ENCODE data around the gene APC.

The APC gene

DNA sequence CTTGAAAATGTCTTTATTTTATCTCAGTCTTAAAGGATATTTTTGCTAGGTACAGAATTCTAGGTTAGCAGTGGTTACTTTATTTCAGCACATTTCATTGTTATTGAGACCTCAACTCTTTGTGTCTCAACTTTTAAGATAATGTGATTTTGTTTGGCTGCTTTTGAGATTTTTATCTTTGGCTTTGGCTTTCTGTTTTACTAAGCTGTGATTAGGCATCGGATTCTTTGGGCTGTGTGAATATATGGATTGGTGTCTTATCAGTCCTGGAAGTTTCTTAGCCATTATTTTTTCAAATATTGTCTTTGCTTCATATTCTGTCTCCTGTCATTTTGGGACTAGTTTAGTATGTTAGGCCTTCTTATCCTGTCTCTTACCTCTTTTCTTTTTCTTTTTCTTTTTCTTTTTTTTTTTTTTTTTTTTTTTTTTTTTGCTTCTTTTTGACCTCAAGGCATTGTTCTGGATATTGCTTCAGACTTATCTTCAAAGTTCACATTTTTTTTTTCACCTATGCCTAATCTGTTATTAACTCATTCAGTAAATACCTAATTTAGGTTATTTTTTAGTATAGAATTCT lies 20.1 kb upstream of the APC start:
- no peak for DNase-seq

DNA sequence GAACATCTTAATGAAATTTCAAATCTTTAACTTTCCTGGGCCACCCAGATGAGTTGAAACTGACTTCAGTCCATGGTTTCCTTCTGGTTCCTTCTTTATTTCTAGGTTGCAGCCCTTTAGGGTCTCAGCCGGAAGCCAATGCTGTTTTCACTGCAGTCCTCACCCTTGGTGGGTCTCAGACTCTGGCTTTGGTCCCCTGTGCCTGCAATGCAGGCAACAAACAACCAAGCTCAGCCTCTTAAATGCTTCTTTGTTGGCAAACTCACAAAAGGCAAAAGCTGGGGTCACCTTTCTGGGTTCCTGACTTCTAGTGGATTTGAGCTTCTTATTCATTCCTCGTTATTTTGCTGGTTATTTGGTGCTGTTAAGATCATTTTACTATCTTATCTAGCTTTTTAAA lies 19.3 kb upstream of the APC start:
- DNase-seq: no peak

DNA sequence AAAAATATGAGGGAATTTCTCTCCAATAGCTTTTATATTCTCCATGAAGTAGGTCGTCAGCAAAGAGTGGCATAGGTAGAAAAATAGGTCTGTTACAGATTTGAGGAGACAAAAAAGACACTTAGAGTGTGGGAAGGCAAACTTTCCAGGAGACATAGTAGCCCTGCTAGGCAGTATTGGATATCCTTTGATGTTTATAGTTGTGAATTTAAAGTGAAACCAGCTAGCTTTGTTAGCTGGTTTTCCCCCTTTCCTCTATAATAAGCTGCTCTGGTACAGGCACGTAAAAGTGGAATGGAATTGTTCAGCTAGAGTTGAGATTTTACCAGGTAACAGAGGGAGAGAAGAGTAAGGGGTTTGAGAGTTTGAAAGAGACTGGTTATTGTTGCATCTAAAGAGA lies 17.1 kb upstream of the APC start:
- no peak for DNase-seq

DNA sequence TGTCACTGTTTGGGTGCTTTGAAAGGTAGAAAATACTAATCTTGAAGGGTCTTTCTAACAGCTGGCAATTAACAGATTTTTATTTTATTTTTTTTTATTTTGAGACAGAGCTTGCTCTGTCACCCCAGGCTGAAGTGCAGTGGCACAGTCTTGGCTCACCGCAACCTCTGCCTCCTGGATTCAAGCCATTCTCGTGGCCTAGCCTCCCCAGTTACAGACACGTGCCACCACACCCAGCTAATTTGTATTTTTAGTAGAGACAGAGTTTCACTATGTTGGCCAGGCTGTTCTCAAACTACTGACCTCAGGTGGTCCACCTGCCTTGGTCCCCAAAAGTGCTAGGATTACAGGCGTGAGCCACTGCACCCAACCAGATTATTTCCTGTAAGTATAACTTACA lies 12.8 kb upstream of the APC start:
- DNase-seq: no peak

DNA sequence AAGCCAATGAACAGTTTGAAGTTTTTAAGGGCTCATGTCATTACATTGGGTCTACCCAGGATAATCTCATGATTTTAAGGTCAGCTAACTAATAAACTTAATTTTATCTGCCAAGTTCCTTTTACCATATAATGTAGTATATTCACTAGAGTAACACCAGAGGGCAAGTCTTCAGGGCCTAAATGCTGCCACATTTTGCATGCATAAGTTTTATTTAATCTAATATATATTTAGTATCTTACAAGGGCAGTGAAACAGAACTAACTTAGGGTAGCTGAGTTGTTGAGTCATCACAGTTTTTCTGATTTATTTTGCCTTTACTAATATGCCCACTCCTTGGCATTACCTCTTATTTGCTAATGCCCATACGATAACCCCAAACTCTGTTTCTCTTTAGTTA lies 8.1 kb upstream of the APC start:
- no peak for DNase-seq

DNA sequence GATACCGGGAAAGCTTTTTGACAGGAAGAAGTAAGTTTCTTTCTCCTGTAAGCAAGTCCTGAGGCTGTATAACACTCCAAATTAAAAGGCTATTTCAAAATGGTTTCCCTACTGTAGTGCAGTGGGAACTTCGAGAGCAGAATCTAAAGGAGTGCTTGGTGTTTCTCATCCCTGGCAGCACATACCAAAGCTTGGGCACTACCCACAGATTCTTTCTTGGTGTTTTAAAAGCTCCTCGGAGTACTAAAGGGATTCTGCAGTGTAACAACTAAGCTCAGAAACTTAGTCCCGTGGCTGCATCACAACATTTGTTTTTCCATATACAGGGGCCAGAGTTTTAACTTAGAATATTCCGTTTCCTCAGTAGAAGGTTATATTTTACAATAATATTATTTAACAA lies 5.6 kb upstream of the APC start:
- no peak for DNase-seq

DNA sequence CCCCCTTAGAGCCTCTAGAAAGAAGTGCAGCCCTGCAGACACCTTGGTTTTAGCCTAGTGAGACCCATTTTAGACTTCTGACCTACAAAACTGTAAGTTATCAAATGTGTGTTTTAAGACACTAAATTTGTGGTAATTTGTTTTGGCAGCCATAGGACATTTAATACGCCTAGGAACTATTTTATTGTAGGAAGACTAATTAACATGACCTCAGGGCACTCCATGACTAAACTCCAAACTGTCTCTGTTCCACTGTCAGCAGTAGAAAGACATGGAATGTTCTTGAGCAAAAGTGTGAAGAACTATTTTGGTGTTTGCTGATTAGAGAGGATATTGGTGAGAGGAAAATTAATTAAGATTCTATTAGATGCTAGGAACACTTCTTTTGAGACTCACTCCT lies 4.1 kb upstream of the APC start:
- no peak for DNase-seq

DNA sequence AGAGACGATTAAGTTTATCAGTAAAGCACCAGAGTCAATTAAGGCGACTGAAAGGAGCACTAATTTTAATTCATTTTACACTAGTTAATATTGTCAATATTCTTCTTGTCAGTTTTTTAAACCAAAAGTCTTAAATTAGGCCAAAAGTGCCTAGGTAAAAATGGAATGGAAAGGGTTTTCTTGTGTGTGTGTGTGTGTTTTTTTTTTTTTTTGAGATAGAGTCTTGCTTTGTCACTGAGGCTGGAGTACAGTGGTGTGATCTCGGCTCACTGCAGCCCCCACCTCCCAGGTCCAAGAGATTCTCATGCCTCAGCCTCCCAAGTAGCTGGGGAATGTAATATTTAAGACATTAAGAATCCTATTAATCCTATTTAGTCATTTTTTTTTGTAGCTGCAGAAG lies 3.1 kb upstream of the APC start:
- DNase-seq: no peak

DNA sequence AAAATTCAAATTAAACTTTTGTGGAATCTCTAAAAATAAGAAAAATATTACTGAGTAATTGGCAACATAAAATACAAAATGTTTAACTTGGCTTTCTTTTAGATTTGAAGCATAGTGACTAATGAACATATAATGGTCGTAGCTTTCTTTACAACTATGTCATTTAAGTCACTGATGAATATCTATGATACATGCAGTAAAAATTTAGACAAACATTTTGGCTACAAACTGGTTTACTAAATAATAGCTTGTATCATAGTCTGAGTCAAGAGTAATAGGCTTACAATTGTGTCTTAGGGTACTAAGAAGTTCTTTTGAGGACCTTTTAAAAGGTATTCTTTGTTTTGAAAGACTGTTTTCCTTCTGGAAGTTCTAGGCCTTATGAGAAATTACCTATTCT lies 2.0 kb upstream of the APC start:
- no peak for DNase-seq

DNA sequence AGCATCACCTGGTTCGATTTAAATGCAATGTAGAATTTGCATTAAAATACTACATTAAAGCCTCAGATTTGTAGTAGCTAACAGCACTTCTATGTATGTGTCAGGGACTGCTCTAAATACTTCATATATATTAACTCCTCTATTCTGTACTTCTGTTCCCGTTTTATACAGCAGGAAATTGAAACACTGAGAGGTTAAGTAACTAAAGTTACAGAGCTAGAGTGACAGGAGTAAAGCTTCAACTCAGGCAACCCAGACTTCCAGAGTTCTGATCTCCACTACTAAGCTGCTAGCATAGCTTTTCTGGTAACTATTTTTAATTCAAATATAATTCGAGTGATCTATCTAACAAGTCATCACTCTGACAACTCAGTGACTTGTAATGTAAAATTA lies 619 bp upstream of the APC start:
- no peak for DNase-seq

DNA sequence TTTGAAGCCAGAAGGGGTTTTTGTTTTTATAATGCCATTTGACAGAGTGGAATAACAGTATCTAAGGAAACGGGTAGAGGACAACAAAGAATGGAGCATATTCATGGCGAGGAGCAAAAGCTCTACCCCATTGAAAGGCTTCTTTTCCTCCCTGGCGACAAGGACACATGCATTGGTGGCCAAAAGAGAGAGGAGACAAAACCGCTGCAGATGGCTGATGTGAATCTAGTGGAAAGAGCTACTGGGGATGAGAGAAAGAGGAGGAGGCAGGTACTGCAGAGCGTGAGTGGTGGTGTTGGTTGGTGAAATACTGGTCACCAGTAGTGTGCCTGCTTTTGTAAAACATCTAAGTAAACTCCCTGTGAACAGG lies 491 bp downstream of the APC start:
- DNase-seq: no peak

DNA sequence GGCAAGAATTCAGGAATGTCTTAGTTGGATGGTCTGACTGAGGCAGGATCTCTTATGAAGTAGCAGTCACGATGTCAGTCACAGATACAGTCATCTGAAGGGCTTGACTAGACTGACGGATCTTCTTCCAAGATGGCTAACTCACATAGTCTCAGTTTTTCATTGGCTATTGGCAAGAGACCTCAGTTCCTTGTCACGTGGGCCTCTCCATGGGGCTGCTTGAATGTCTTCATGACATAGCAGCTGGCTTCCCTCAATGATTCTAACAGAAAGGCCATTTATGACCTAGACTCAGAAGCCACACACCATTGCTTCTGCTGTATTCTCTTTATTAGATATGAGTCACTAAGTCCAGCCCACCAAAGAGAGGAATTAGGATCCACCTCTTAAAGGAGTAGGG lies 4.7 kb downstream of the APC start:
- DNase-seq: no peak

DNA sequence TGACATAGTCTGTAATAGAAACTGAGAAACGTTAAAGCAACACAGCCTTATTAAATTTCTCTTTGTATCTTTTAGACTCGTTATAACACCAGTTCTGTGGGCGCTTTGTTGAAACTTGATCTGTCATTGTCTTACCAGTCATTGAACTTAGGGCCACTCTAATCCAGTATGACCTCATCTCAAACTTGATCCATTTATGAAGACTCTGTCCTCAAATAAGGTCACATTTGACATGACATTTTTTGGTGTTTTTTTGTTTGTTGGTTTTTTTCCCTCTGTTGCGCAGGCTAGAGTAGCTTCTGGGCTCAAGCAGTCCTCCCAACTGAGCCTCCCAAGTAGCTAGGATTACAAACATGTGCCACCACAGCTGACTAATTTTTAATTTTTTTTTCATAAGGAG lies 5.9 kb downstream of the APC start:
- no peak for DNase-seq

DNA sequence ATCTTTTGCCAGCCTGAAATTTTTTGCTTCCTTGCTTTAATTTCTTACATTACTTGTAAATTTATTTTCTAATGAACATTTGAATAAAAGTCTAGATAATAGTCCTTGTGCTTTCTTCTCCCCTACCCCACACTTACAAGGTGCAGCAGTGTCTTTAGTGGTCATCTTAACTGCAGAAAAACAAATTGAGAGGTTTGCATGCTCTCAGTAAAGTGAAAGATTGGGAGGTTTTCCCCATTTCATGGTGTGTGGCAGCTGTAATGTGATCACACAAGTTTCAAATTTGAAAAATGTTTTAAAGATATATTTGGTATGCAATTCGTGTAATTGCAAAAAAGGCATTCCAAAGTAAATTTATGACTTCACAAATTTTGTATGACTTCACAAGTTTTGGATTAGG lies 14.7 kb downstream of the APC start:
- no peak for DNase-seq

DNA sequence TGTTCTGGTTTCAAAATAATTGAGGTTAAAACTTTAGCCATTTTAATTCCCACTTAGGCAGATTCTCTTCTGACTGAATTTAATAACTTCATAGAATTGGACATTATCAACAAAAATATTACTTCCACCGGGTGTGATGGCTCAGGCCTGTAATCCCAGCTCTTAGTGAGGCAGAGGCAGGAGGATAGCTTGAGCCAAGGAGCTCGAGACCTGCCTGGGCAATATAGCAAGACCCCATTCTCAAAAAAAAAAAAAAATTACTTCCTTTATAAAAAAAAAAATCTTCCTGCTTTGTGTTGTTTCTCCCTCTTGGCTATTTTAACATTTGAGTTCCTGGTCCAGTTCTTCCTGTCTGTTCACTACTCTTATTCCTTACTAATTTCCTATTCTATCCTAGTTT lies 18.0 kb downstream of the APC start:
- no peak for DNase-seq

DNA sequence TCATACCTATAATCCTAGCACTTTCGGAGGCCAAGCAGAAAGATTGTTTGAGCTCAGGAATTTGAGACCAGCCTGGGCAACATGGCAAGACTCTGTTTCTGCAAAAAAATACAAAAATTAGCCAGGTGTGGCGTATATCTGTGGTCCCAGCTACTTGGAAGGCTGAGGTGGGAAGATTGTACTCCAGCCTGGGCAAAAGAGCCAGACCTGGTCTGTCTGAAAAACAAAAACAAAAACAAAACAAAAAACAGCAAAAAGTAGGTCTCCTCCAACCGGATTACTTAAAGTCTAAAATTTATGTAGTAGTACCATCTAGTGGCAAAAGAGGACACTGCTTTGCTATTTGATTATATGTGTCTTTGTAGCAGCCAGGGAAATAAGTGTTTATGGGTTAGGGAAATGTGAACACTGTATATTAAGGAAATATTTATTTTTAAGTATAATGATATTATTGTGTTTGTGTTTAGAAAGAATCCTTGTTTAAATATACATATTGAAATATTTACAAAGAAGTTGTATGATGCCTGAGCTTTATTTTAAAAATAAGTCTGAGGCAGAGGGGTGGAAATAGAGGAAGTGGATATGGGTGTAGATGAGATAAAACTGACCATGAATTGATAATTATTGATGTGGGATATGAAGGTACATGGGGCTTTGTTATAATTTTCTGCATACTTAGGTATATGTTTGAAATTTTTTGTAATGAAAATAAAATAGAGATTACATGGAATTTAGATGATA lies 20.0 kb downstream of the APC start:
- no peak for DNase-seq

DNA sequence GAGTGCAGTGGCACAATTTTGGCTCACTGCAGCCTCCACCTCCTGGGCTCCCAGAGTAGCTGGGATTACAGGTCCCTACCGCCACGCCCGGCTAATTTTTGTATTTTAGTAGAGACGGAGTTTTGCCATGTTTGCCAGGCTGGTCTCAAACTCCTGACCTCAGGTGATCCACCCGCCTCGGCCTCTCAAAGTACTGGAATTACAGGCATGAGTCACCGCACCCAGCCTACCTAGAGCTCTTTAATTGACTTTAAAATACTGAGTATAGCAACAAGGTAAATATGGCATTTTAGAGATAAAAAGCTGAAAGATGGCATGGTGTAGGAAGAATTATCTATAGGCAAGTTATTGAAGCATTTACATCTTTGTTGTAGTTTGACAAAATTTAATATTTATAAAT lies 21.0 kb downstream of the APC start:
- no peak for DNase-seq

DNA sequence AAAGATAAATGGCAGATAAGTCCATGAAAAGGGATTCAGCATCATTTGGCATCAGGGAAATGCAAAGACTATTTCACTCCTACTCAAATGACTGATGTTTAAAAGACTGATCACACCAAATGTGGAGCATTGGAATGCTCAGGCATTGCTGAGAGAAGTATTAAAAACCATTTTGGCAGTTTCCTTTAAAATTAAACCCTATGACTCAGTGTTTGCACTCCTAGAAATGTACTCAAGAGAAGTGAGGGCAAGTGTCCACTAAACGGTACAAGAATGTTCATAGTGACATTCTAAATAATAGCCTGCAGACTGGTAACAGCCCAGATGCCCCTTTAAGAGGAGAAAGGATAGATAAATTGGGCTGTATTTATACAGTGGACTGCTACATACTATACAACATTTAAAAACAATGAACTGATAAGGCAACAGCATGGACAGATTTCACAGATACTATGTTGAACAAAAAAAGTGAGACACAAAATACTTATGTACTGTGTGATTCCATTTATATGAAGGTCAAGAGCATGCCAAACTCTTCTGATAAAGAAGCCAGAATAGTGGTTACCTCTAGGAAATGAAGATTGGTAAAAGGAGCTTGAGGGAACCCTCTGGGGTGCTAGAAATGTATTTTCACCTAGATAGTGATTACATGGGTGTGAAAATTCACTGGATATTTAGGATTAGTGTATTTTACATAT lies 24.6 kb downstream of the APC start:
- no peak for DNase-seq

DNA sequence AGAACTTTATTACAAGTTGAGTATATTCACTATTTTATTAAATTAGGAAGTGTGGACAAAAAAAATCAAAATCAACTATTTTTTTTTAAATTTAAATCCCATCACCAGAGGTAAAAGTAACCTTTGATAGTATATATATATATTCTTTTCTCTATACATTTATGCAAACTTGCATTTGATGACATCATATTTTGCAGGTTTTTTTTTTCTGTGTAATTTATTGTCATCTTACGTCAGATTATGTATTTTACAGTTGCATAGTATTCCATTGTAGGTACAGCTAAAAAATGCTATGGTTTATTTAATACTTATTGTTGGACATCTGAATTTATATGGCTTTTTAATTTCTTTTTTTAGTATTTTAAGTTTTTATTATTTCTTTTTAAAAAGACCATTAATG lies 25.5 kb downstream of the APC start:
- DNase-seq: no peak

DNA sequence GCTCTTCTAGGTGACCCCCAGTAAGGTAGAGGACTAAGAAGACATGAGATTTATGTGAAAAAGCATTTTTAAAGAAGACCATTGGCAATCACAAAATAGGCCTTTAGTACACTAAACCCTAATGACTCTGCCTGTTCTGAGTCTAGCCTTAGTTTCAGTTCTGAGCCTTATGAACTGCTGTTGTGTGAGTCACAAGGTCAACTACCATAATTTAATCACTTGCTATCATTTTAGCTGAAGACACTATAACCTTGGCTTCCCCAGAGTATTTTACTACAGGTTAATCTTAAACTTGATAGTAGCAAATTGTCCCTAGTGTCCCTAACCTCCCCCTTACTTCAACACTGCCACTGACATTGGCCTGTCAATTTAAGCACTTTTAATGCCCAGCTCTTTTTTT lies 34.4 kb downstream of the APC start:
- DNase-seq: no peak

DNA sequence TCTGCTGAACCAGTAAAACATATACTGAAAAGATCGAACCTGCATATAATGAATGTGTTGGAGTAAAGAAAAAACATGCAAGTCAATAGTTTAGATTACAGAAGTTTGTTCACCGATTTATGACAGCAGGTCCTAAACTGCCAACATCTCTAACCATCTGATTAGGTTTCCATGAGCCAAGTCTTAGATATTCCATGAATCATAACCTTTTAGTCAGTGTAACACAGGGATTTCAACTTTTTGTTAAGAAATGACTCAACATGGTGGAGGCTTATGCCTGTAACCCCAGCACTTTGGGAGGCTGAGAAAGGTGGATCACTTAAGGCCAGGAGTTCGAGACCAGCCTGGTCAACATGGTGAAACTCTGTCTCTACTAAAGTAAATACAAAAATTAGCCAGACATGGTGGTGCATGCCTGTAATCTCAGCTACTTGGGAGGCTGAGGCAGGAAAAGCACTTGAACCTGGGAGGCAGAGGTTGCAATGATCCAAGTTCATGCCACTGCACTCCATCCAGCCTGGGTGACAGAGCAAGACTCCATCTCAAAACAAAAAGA lies 38.7 kb downstream of the APC start:
- no peak for DNase-seq

DNA sequence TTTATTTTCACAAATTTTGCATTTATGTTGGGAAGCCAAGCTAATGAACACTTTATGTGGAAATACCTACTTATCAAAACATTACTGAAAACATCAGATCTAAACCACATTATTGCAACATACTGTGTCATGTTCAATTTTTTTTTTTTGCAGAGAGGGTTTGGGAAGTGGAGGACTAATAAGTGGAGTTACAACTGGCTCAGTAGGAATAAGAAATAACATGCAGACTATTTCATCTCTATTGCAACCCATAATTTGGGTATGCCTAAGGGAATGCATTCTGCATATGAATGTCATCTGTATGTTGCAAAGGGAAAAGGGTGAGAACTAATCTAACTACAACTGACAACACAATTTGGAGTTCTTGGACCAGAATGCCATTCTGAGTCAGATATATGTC lies 41.8 kb downstream of the APC start:
- no peak for DNase-seq

DNA sequence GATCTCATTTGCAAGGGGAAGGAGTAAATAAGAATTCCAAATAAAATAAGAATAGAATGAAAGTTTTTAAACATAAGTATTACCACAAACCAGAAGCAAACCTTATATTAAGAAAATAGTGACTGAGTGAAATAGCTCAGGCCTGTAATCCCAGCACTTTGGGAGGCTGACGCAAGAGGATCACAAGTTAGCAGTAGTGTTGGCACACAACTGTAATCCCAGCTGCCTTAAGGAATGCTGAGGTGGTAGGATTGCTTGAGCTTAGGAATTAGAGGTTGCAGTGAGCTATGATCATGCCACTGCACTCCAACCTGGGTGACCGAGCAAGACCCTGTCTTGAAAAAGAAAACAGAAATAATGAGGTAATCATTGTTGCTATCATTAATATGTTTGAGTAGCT lies 47.0 kb downstream of the APC start:
- DNase-seq: no peak

DNA sequence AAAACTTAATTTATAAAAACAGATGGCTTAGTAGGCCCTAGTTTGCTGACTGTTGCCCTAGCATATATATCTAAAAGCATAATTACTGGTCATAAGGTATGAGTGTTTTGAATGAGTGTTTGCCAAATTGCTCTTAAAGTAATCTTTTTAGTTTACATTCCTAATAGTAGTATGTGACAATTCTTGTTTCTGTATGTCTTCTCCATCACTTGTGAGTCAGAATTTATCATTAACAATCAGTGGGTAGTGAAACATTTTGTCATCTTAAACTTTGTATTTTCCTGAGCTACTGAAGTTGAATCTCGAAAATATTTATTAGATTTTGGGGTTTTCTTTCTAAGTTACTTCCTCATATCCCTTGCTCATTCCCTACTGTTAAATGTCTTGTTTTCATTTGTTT lies 49.6 kb downstream of the APC start:
- DNase-seq: no peak

DNA sequence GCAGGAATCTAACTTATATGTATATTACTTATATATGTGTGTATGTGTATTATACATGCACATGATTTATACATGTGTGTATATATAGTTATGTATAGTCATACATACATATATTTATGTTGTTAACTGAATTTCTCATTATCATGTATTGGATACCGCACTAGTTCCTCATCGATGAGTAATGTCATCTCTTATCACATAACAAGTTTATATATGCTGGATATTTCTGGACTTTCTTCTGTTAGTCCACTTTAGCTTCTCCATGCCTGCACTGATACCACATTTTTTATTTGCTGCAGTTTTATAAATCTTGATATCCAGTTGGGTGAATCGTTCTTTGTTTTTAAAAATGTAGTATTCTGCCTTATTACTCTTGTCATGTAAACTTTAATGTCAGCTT lies 50.2 kb downstream of the APC start:
- DNase-seq: no peak
